A549 (cell line): Measurements from ENCODE around the gene CSMD2. TPM values are rescaled to one million over a fixed set of nuclear protein-coding genes. Genes with fewer than 3 reads are reported as not detected.

Experiments used
- ATAC-seq, 2 experiments: fragments of 200-7000 bp in 1 of 2; fragments of >200 bp in 1 of 2; cut with Nextera tagmentation in 1 of 2; cut with Tn5 transposase in 1 of 2; 3 replicates each; pipeline versions ENCODE4 v1.8.0 to v1.9.1; 2018 to 2020; ENCODE audit warnings: mild to moderate bottlenecking in 1 of 2, moderate library complexity in 1 of 2
- CTCF ChIA-PET: fragments of 300-600 bp; sonication (Branson Sonifier 250); formaldehyde crosslinking; extraction: SDS; loops from one replicate; lab custom pipeline; 2021; ENCODE audit warnings: antibody characterized with exemption, inconsistent platforms; lab: Yijun Ruan, JAX
- POLR2A ChIA-PET: fragments of 350-600 bp; formaldehyde crosslinking; extraction: SDS; loops from one replicate; lab custom pipeline; 2021; ENCODE audit warnings: antibody characterized with exemption, inconsistent platforms; lab: Yijun Ruan, JAX
- DNase-seq, 2 experiments: peaks; one replicate each; pipeline versions ENCODE4 v3.0.0 to v3.0.0-alpha.2; 2011 to 2016; ENCODE audit warnings: low read depth in 1 of 2, low spot score in 1 of 2
- FAIRE-seq: peaks from 2 replicates; lab custom pipeline; 2011; peaks lifted over from hg19 to GRCh38; lab: Jason Lieb, UNC
- H3K27ac ChIP-seq, 2 experiments: fragments of >200 bp; sonication (Bioruptor Twin); formaldehyde crosslinking; 3 replicates each; pipeline ENCODE4 v1.5.1; 2016 to 2017
- H3K4me1 ChIP-seq: fragments of >200 bp; sonication (Bioruptor Twin); formaldehyde crosslinking; 3 replicates; pipeline ENCODE4 v1.6.1; 2016
- H3K4me2 ChIP-seq: fragments of >200 bp; sonication (Bioruptor Twin); formaldehyde crosslinking; 3 replicates; pipeline ENCODE4 v1.6.1; 2016
- H3K4me3 ChIP-seq: fragments of >200 bp; sonication (Bioruptor Twin); formaldehyde crosslinking; 3 replicates; pipeline ENCODE4 v1.5.1; 2016
- H3K9me3 ChIP-seq: fragments of >200 bp; sonication (Bioruptor Twin); formaldehyde crosslinking; 3 replicates; pipeline ENCODE4 v1.6.1; 2016
- BCL3 ChIP-seq: fragments of >200 bp; sonication (Bioruptor Twin); formaldehyde crosslinking; IDR thresholded peaks from 3 replicates; pipeline ENCODE4 v1.6.1; 2016
- E2F6 ChIP-seq: IDR thresholded peaks from 2 replicates; pipeline ENCODE4 v1.6.1; 2012; ENCODE audit warnings: low read depth, borderline replicate concordance
- EHF ChIP-seq: fragments of 250-450 bp; sonication (Bioruptor Pico); IDR thresholded peaks from 2 replicates; pipeline ENCODE4 v1.5.0; 2020; ENCODE audit warnings: mild to moderate bottlenecking
- ELK1 ChIP-seq: fragments of 150-350 bp; IDR thresholded peaks from 2 replicates; pipeline ENCODE4 v1.6.1; 2014; ENCODE audit warnings: low read depth, mild to moderate bottlenecking, low read length
- ESRRA ChIP-seq: fragments of 150-350 bp; IDR thresholded peaks from 2 replicates; pipeline ENCODE4 v1.6.1; 2014; ENCODE audit warnings: mild to moderate bottlenecking, low read length, borderline replicate concordance
- HDAC2 ChIP-seq: fragments of 200-600 bp; sonication (generic); IDR thresholded peaks from 2 replicates; pipeline ENCODE4 v1.6.1; 2016
- HES2 ChIP-seq: fragments of >200 bp; sonication (Bioruptor Twin); formaldehyde crosslinking; IDR thresholded peaks from 2 replicates; pipeline ENCODE4 v1.6.1; 2016
- HOXB13 ChIP-seq: fragments of 250-450 bp; sonication (Bioruptor Pico); IDR thresholded peaks from 2 replicates; pipeline ENCODE4 v1.5.0; 2020; ENCODE audit warnings: low read depth, mild to moderate bottlenecking, moderate library complexity
- HOXB5 ChIP-seq: fragments of 250-450 bp; sonication (Bioruptor Pico); IDR thresholded peaks from 2 replicates; pipeline ENCODE4 v1.5.0; 2020; ENCODE audit warnings: mild to moderate bottlenecking, moderate library complexity
- KDM1A ChIP-seq: fragments of 200-600 bp; sonication (generic); IDR thresholded peaks from 2 replicates; pipeline ENCODE4 v1.6.1; 2016; ENCODE audit warnings: low read depth, mild to moderate bottlenecking
- MAFK ChIP-seq: fragments of 450-650 bp; IDR thresholded peaks from 2 replicates; pipeline ENCODE4 v1.6.1; 2014; ENCODE audit not compliant: partially characterized antibody
- MAZ ChIP-seq: fragments of 150-350 bp; IDR thresholded peaks from 2 replicates; pipeline ENCODE4 v1.6.1; 2014; ENCODE audit warnings: antibody characterized with exemption, low read depth, low read length, borderline replicate concordance
- MYC ChIP-seq: IDR thresholded peaks from 2 replicates; pipeline ENCODE4 v1.6.1; 2012; ENCODE audit warnings: mild to moderate bottlenecking, inconsistent platforms, low read length, improper control_type of control experiment, borderline replicate concordance
- NFE2L2 ChIP-seq: fragments of 150-350 bp; conservative IDR thresholded peaks from 2 replicates; pipeline ENCODE4 v1.6.1; 2014; ENCODE audit warnings: low read length
- NR3C1 ChIP-seq: fragments of >200 bp; sonication (Bioruptor Twin); formaldehyde crosslinking; IDR thresholded peaks from 3 replicates; pipeline ENCODE4 v1.6.1; 2017
- PBX3 ChIP-seq: IDR thresholded peaks from 2 replicates; pipeline ENCODE4 v1.6.1; 2012
- REST ChIP-seq: fragments of 200-600 bp; sonication (generic); IDR thresholded peaks from 2 replicates; pipeline ENCODE4 v1.6.1; 2016; ENCODE audit warnings: antibody characterized with exemption, mild to moderate bottlenecking, moderate library complexity
- RFX5 ChIP-seq: fragments of 450-650 bp; IDR thresholded peaks from 2 replicates; pipeline ENCODE4 v1.7.1; 2014; ENCODE audit warnings: antibody characterized with exemption, mild to moderate bottlenecking, moderate library complexity
- RNF2 ChIP-seq: fragments of 200-600 bp; sonication (generic); IDR thresholded peaks from 2 replicates; pipeline ENCODE4 v1.6.1; 2016; ENCODE audit warnings: low read depth, mild to moderate bottlenecking, antibody characterized with exemption, moderate library complexity, borderline replicate concordance
- SMC3 ChIP-seq: fragments of >200 bp; sonication (Bioruptor Twin); formaldehyde crosslinking; IDR thresholded peaks from 3 replicates; pipeline ENCODE4 v1.6.1; 2018; ENCODE audit warnings: inconsistent platforms
- ZC3H11A ChIP-seq: fragments of 450-650 bp; IDR thresholded peaks from 2 replicates; pipeline ENCODE4 v1.6.1; 2014; ENCODE audit warnings: antibody characterized with exemption, mild to moderate bottlenecking
- WGBS: methylation state at CpG from one replicate; pipeline ENCODE4 v1.1.6; 2017; ENCODE audit errors: missing lambda C conversion rate; 5-methylcytosine and 5-hydroxymethylcytosine counted together
- polyA plus RNA-seq, 4 experiments: library from polyadenylated mRNA; depleted of rRNA in 3 of 4; stranded (reverse); fragments of >200 nt; fragmentation: RNase III in 1 of 4; extraction: RNeasy Plus Mini Kit Qiagen cat#74134 plus additional on column Dnase treatment in 1 of 4; gene quantifications; 2 replicates in 3 of 4; 3 replicates in 1 of 4; pipeline ENCODE4 v1.2.3, GENCODE V29; 2011 to 2017

Gene CSMD2
- polyA plus RNA-seq, 2 of the 4 experiments (the other 2 are of a cell fraction) = not detected

GRCh38 chr1:33501309-33501708, 663.7 kb downstream of the CSMD2 start:
- ATAC-seq (no peak), FAIRE-seq (no peak), DNase-seq (no peak)
- Histone ChIP-seq H3K4me3 (no peak overlapping the region), H3K4me1 (no peaks in the 10 kb centered on the region), H3K27ac (no peak overlapping the region), H3K9me3 (peaks cover 25% of the 10 kb centered on the region), H3K4me2 (no peak overlapping the region)
- WGBS = 43% methylated on average over 2 of the region's 2 CpGs
- POLR2A ChIA-PET = no interaction called here
- TF ChIP-seq MYC (no peak), RNF2 (no peak), MAFK (no peak), HOXB5 (CRISPR knock-in tag) (no peak)
- CTCF ChIA-PET = no interaction called here

GRCh38 chr1:33500547-33500946, 664.5 kb downstream of the CSMD2 start:
- H3K27ac ChIP-seq = no peak overlapping the region
- 3% methylated on average over 4 of the region's 4 CpGs for WGBS
- ChIA-PET POLR2A (no interaction called here), CTCF (no interaction called here)
- FAIRE-seq = no peak
- H3K4me2 ChIP-seq = no peak overlapping the region
- no peak for DNase-seq
- TF ChIP-seq E2F6 (no peak), ELK1 (no peak), SMC3 (no peak), ESRRA (no peak), HOXB13 (CRISPR knock-in tag) (no peak), KDM1A (no peak), RFX5 (no peak), NR3C1 (no peak), NFE2L2 (no peak), RNF2 (no peak), MAZ (no peak)
- H3K9me3 ChIP-seq = peaks cover 30% of the 10 kb centered on the region
- H3K4me1 ChIP-seq = no peaks in the 10 kb centered on the region
- ATAC-seq = no peak
- H3K4me3 ChIP-seq = no peak overlapping the region

GRCh38 chr1:33497410-33497809, 667.6 kb downstream of the CSMD2 start:
- TF ChIP-seq PBX3 (no peak), REST (no peak), EHF (CRISPR knock-in tag) (no peak), HES2 (no peak), KDM1A (no peak), BCL3 (no peak), HDAC2 (no peak), MYC (no peak), ZC3H11A (no peak), RFX5 (no peak)
- DNase-seq (no peak), FAIRE-seq (no peak), ATAC-seq (no peak)
- no peak overlapping the region for H3K4me2 ChIP-seq
- H3K4me3 ChIP-seq = no peak overlapping the region
- H3K27ac ChIP-seq = no peak overlapping the region
- H3K9me3 ChIP-seq = peaks cover 58% of the 10 kb centered on the region
- 83% methylated on average over 1 of the region's 1 CpG for WGBS
- POLR2A ChIA-PET = no interaction called here
- no peaks in the 10 kb centered on the region for H3K4me1 ChIP-seq
- CTCF ChIA-PET = no interaction called here
